Smooth muscle cell (in vitro differentiated cells): Measurements from ENCODE around the gene TBXAS1. TPM values are rescaled to one million over a fixed set of nuclear protein-coding genes. Genes with fewer than 3 reads are reported as not detected.

Experiments used
- DNase-seq: peaks from one replicate; lab custom pipeline; 2025; ENCODE audit not compliant: unreplicated experiment; lab: John Stamatoyannopoulos, UW
- H2AFZ ChIP-seq: fragments of 200-600 bp; sonication (generic); 2 replicates; pipeline ENCODE4 v1.6.0; 2016; ENCODE audit warnings: antibody characterized with exemption, low read depth, mild to moderate bottlenecking
- H3F3A ChIP-seq: fragments of 200-600 bp; sonication (generic); 2 replicates; pipeline ENCODE4 v1.6.0; 2017; ENCODE audit warnings: antibody characterized with exemption, low read depth
- H3K27ac ChIP-seq: fragments of 200-600 bp; sonication (generic); 2 replicates; pipeline ENCODE4 v1.5.1; 2016; ENCODE audit warnings: low read depth, mild to moderate bottlenecking
- H3K27me3 ChIP-seq: fragments of 200-600 bp; sonication (generic); 2 replicates; pipeline ENCODE4 v1.6.1; 2016; ENCODE audit warnings: low read depth, mild to moderate bottlenecking
- H3K36me3 ChIP-seq: fragments of 200-600 bp; sonication (generic); 2 replicates; pipeline ENCODE4 v1.5.1; 2016; ENCODE audit warnings: low read depth
- H3K4me1 ChIP-seq: fragments of 200-600 bp; sonication (generic); 2 replicates; pipeline ENCODE4 v1.5.1; 2016; ENCODE audit warnings: low read depth
- H3K4me2 ChIP-seq: fragments of 200-600 bp; sonication (generic); 2 replicates; pipeline ENCODE4 v1.6.0; 2016; ENCODE audit warnings: mild to moderate bottlenecking
- H3K4me3 ChIP-seq: fragments of 200-600 bp; sonication (generic); 2 replicates; pipeline ENCODE4 v1.5.1; 2016; ENCODE audit warnings: mild to moderate bottlenecking
- H3K79me2 ChIP-seq: fragments of 200-600 bp; sonication (generic); 2 replicates; pipeline ENCODE4 v1.6.0; 2016; ENCODE audit warnings: low read depth, mild to moderate bottlenecking
- H3K9ac ChIP-seq: fragments of 200-600 bp; sonication (generic); 2 replicates; pipeline ENCODE4 v1.6.0; 2016; ENCODE audit warnings: low read depth
- H3K9me3 ChIP-seq: fragments of 200-600 bp; sonication (generic); replicated peaks from 2 replicates; pipeline ENCODE4 v1.5.1; 2016; ENCODE audit warnings: low read depth
- H4K20me1 ChIP-seq: fragments of 200-600 bp; sonication (generic); 2 replicates; pipeline ENCODE4 v1.6.0; 2016; ENCODE audit warnings: low read depth
- WGBS: methylation state at CpG from one replicate; pipeline ENCODE4 v1.1.7; 2016; ENCODE audit warnings: low lambda C conversion rate; 5-methylcytosine and 5-hydroxymethylcytosine counted together
- polyA plus RNA-seq: library from polyadenylated mRNA; unstranded; fragments of >200 nt; fragmentation: Nextera tagmentation; extraction: Ambion mirVana; gene quantifications from 2 replicates; pipeline ENCODE4 v1.2.1, GENCODE V29; 2016
- total RNA-seq: library from RNA; depleted of rRNA; stranded (reverse); fragments of >200 nt; gene quantifications from 2 replicates; pipeline ENCODE4 v1.2.3, GENCODE V29; 2014
- TF ChIP-seq, protein P1 (sequence below): fragments of 200-600 bp; sonication (generic); IDR thresholded peaks from 2 replicates; pipeline ENCODE4 v1.5.1; 2017; ENCODE audit warnings: borderline replicate concordance, mild to moderate bottlenecking, antibody characterized with exemption; ENCODE audit not compliant: insufficient read depth, poor library complexity, severe bottlenecking

TBXAS1 gene
- total and polyA plus RNA-seq, 2 experiments from 2014 or later = 0.51 TPM; not detected in 1

DNA sequence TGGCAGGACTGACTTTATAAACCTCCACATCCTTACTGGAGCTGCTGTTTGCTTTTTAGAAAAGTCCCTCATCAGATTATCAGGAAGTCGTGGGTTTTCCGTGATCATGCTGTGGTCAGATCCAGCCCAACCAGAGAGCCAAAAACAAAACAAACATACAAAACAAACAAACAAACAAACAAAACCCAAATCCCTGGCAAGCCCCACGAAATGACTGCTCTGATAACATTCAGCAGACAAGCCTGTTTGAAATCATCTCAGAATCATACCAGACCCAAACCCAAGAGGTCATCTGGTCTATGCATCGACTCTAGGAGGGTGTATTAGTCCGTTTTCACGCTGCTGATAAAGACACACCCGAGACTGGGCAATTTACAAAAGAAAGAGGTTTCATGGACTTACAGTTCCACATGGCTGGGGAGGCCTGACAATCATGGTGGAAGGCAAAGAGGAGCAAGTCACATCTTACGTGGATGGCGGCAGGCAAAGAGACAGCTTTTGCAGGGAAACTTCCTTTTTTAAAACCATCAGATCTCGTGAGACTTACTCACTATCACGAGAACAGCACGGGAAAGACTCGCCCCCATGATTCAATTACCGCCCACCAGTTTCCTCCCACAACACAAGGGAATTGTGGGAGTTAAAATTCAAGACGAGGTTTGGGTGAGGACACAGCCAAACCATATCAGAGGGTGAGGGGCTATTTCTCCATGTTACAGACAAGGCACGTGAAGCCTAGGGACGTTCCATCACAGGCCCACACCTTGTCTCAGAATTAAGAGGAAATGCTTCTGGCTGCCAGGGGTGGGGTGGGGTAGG, 148.0 kb downstream of the TBXAS1 start:
- Histone ChIP-seq H3F3A (no peaks in the 10 kb centered on the region), H3K27ac (no peak overlapping the region), H4K20me1 (no peaks in the 10 kb centered on the region), H3K4me3 (no peak overlapping the region), H3K4me1 (no peaks in the 10 kb centered on the region), H3K36me3 (no peaks in the 10 kb centered on the region), H3K79me2 (no peaks in the 10 kb centered on the region), H3K4me2 (no peak overlapping the region), H3K9ac (no peak overlapping the region), H2AFZ (no peak overlapping the region), H3K9me3 (no peaks in the 10 kb centered on the region), H3K27me3 (peaks cover 9% of the 10 kb centered on the region)
- TF ChIP-seq, protein P1, sequence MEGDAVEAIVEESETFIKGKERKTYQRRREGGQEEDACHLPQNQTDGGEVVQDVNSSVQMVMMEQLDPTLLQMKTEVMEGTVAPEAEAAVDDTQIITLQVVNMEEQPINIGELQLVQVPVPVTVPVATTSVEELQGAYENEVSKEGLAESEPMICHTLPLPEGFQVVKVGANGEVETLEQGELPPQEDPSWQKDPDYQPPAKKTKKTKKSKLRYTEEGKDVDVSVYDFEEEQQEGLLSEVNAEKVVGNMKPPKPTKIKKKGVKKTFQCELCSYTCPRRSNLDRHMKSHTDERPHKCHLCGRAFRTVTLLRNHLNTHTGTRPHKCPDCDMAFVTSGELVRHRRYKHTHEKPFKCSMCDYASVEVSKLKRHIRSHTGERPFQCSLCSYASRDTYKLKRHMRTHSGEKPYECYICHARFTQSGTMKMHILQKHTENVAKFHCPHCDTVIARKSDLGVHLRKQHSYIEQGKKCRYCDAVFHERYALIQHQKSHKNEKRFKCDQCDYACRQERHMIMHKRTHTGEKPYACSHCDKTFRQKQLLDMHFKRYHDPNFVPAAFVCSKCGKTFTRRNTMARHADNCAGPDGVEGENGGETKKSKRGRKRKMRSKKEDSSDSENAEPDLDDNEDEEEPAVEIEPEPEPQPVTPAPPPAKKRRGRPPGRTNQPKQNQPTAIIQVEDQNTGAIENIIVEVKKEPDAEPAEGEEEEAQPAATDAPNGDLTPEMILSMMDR = no peak
- WGBS = 73% methylated on average over 17 of the region's 17 CpGs
- no peak for DNase-seq

DNA sequence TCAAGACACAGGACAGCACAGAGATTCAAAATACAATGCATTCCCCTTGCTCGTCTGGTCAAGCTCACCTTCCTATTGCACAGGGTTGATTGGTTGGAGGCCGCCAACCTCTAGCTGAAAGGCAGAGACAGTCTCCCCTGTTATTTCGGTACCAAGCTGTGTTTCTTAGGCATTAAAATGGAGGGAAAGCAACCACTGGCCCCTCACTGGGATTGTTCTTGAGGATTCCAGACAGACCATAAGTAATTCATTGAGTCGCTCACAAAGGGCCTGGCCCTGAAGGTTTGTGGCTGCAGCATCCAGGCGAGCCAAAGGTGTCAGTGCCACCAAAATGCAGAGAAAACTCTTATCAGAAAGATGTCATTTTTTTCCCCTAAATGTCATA, 152.4 kb downstream of the TBXAS1 start:
- TF ChIP-seq, protein P1 = no peak
- 86% methylated on average over 5 of the region's 5 CpGs for WGBS

DNA sequence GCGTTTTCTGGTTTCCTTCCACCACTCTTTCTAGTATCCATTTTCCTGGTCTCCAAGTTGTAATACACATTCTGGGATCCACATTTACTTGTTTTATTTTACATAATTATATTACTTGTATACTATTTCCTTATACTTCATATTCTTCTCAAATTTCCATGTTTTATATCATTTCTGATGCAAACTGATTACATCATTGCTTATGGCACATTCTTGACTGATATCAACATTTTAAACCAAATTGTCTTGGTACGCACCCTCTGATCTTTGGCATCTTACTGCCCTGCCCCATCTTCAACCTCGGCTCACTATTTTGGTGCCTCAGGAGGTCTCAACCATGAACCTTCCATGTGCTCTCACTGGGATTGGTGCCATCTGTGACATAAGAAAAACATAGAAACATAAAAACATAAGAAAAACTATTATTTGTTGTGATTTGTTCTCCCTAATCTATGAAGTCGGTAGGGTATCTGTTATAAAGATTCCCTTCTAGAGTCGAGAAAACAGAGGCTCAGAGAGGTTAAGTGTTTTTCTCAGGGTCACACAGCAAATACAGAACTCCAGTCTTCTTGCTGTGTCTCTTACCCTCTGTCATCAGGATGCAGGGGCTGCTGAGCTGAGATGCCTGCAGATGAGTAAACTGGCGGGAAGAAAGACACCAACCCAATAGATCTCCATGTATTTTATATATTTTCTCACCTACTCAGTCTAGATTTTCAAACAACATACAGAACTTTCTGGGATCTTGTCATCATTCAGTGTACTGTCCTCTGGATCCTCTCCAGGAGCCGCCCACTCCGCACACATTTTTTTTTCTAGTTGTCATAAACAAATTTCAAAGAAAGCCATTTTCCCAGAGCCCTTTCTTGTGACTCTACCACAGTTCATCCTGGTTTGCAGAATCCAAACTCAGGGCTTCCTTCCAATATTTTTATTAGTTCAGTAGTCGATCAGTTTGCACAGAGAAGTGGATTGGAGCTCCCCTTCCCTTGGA, 154.2 kb downstream of the TBXAS1 start:
- TF ChIP-seq, protein P1 = no peak
- WGBS = 87% methylated on average over 9 of the region's 9 CpGs
- Histone ChIP-seq H3K4me3 (no peak overlapping the region), H3K4me1 (no peaks in the 10 kb centered on the region), H4K20me1 (no peaks in the 10 kb centered on the region), H3K27me3 (no peaks in the 10 kb centered on the region), H3F3A (no peaks in the 10 kb centered on the region), H3K79me2 (no peaks in the 10 kb centered on the region), H3K36me3 (no peaks in the 10 kb centered on the region), H3K27ac (no peak overlapping the region), H3K9ac (no peak overlapping the region), H2AFZ (no peak overlapping the region), H3K4me2 (no peak overlapping the region), H3K9me3 (no peaks in the 10 kb centered on the region)
- no peak for DNase-seq

More for the DNA sequence above, 152.4 kb downstream of the TBXAS1 start:
- H3K4me1 ChIP-seq = no peaks in the 10 kb centered on the region
- H3K36me3 ChIP-seq = no peaks in the 10 kb centered on the region
- H3K27me3 ChIP-seq = no peaks in the 10 kb centered on the region
- H3K79me2 ChIP-seq = no peaks in the 10 kb centered on the region
- H3K4me2 ChIP-seq = no peak overlapping the region
- H3K4me3 ChIP-seq = no peak overlapping the region
- H3K9me3 ChIP-seq = no peaks in the 10 kb centered on the region
- no peaks in the 10 kb centered on the region for H3F3A ChIP-seq
- H3K9ac ChIP-seq = no peak overlapping the region
- no peaks in the 10 kb centered on the region for H4K20me1 ChIP-seq
- no peak overlapping the region for H3K27ac ChIP-seq
- no peak for DNase-seq
- H2AFZ ChIP-seq = no peak overlapping the region
